Stromal cell of bone marrow (primary cell): ENCODE results near the gene NID1.

Experiments used
- DNase-seq: peaks from one replicate; pipeline ENCODE4 v3.0.0-alpha.2; 2012; ENCODE audit warnings: low read depth

The NID1 gene

DNA sequence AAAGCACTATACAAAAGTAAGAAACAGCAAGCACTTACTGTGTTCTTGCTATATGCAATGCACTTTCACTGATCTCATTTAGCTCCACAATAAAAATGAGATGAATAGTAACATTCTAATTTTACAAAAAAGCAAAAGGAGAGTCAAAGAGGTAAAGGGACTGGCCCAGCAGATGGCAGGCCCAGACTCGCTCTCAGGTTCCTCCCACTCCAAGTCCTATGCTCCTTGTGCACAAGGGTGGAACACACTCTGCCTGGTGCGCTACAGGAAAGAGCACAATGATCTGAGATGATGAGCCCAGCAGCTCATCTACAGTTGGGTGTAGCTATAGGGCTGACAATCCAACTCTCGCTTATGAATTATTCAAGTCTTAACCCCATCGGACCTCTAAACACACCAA lies 104.1 kb downstream of the NID1 start:
- no peak for DNase-seq

DNA sequence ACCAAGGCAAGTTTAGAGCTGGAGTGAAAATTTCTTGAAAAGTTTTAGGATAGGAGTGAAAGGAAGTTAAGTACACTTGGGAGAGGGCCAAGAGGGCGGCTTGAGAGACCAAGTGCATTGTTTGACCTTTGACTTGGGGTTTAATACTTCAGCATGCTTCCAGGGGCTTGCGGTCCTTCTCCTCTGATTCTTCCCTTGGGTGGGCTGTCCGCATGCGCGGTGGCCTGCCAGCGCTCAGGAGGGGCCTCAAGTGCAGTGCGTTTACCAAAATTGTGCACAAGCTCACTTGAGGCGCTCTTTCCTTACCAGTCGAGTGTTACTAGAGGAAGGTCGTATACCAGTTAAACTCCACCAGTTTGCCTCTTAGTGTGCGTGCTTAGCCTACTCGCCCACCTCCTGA lies 106.9 kb downstream of the NID1 start:
- no peak for DNase-seq

DNA sequence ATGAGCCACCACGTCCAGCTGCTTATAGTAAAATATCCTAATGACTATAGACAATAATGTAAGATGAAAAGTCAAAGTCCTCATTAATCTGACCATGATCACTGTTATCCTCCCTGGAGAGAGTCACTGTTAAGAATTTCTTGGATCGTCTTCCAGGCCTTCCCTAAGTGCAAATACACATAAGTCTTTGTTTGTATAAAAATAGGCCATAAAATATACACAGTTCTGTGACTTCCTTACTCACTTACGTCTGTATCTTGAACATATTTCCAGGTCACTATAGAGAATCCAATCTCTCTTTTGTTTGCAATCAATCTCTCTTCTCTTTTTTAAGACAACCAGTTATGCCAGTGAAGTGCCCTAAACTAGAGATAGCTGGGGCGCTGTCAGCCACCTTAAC lies 109.1 kb downstream of the NID1 start:
- DNase-seq = no peak

DNA sequence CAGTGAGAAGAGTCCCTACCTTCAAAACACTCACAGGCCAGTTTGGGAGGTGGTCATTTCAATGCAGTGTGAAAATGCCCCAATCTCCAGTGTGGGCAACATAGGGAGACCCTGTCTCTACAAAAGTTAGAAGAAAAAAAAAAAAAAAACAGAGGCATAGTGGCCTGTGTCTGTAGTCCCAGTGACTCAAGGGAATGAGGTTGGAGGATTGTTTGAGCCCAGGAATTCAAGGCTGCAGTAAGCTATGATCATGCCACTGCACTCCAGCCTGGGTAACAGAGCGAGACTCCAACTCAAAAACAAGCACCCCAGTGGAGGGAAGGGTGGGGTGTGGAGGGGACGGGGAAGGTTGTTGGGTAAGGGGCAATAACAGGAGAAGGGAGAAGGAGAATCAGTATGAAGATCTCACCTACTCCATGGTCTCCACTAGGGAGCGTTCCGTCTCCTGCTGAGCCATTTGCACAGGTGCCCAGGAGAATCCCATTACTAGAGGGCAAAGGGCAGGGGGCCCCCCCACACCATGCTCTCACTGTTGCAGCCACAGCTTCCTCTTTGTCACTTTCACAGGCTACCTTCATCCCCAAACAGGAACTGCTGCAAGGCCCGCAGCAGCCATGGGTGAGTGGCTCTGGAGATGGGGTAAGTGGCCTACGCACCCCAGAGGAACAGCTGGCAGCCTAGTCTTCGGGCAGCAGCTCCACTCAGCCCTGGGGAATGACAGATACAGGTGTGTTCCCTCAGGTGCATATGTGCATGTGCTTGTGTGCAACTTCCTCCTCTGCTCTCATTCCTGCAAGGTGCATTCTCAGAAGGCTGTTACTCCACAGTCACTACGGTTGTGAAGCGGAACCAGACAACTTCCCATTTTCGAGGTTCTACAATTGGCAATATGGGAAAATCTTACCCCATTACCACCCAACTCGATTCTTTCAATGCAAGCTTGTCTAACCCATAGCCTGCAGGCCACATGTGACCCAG lies 110.3 kb downstream of the NID1 start:
- DNase-seq = no peak

DNA sequence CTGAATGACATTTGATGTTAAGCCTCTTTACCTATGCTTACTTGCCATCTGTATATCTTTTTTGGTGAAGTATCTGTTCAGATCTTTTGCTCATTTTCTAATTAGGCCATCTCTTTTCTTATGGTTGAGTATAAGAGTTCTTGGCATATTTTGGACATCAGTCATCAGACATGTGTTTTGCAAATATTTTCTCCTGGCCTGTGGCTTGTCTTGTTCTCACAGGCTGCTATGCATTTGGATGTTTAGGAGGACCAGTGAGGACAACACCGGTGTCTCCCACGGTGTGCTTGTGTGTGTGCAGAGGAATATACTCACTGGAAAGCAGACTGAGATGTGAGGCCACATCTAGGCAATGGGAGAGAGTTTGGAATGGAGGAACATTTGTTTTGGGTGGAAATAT lies 111.1 kb downstream of the NID1 start:
- DNase-seq = peak; percentile 44

DNA sequence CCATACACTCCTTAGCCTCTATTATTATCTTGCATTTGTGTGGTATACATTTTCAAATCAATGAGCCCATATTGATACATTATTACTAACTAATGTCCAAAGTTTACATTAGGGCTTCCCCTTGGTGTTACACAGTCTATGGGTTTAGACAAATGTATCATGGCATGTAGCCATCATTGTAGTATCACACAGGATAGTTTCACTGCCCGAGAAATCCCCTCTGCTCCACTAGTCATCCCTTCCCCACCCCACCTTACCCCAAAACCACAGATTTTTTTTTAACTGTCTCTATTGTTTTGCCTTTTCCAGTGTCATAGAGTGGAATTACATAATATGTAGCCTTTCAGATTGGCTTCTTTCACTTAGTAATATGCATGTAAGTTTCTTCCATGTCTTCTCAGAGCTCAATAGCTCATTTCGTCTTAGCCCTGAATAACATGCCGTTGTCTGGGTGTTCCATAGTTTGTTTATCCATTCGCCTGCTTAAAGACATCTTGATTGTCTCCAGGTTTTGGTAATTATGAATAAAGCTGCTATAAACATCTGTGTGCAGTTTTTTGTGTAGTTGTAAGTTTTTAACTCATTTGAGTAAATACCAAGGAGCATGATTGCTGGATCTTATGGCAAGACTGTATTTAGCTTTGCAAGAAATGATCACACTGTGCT lies 111.8 kb downstream of the NID1 start:
- no peak for DNase-seq

DNA sequence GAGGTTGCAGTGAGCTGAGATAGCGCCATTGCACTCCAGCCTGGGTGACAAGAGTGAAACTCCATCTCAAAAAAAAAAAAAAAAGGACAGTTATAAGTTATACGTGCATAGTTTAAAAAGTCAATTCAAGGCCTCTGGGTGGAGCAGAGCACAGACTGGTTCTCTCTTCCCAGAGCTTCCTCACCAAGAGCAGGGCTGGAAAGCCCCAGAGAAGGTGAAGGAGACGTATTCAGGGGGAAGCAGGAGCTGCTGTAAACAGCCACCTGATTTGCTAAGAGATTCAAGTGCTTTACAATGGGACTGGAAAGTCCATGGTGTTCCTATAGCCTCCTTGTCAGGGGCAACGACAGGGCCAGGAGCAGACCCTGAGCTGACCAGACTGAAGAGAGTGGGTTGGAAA lies 113.2 kb downstream of the NID1 start:
- DNase-seq = no peak

DNA sequence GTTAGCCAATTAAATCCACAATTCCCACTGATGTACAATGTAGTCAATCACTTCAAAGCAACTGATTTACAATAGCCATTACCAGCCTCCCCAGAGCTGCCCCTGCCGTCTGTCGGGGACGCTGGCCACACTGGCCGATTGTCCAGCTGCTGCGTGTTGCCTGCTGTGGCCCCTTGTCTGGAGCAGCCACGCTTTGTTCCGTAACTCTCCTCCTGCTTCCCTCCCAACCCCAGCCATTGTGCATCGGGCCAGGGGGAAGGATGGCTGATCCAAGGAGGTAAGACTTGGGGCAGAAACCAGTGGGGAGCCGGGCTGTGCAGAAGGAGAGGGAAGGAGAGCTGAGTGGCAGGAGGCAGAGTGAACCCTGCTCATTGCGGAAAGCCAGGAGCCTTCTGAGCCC lies 114.6 kb downstream of the NID1 start:
- DNase-seq = no peak

DNA sequence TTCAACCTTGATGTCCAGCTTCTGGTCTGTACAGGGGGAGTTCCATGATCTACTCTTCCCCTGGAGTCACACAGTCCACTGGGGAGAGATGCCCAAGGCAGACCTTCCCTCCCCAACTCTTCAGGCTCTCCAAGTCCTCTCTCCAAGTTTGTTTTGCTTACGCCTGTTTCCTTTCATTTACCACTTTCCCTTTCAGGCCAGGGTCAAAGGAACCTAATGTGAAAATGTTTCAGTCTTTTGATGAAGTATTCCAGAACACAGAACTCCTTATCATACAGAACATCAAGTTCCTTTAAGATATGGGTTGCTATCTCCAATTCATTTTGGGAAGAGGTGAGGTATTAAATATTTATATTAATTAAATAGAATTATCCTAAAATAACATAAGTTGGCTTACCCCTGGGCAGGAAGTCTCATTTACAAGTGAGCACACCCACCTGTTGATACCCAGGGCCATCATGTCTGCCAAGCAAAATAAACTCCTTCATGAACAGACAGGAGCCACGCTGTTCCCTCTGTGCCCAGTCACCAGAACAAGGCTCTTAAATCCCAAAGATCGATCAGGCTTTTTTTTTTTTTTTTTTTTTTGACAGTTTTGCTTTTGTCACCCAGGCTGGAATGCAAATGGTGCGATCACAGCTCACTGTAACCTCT lies 116.0 kb downstream of the NID1 start:
- no peak for DNase-seq

DNA sequence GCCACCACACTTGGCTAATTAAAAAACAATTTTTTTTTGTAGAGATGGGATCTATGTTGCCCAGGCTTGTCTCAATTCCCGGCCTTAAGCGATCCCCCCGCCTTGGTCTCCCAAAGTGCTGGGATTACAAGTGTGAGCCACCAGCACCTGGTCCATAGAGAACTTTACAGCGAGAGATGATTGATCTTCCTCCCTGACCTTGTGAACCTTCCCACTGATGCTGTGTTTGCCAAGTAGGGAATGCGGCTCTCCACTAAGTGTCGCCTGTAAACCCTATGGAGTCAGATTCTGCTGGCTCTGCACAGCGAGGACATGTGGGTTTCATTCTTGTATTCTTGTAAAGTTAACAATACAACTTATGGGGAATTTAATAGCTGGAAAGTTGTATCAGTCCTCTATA lies 116.9 kb downstream of the NID1 start:
- no peak for DNase-seq

DNA sequence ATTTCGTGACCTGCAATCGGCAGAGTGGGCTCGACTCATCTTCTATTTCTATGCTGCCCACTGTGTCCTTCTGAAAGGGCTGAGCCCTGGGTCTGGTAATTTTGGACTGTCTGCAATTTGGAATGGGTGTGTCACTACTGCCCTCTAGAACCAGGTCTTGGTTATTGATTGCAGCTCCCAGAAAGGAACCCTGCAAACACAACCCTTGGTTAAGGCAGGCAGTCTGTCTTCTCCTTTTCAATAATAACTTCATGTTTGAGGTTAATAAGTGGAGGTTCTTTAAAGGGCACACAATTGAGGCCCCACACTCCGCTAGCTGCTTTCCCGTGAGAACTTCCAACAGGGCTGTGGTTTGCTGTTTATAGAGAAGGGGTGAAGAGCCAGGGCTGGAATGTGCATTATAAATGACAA lies 118.3 kb downstream of the NID1 start:
- DNase-seq = no peak

DNA sequence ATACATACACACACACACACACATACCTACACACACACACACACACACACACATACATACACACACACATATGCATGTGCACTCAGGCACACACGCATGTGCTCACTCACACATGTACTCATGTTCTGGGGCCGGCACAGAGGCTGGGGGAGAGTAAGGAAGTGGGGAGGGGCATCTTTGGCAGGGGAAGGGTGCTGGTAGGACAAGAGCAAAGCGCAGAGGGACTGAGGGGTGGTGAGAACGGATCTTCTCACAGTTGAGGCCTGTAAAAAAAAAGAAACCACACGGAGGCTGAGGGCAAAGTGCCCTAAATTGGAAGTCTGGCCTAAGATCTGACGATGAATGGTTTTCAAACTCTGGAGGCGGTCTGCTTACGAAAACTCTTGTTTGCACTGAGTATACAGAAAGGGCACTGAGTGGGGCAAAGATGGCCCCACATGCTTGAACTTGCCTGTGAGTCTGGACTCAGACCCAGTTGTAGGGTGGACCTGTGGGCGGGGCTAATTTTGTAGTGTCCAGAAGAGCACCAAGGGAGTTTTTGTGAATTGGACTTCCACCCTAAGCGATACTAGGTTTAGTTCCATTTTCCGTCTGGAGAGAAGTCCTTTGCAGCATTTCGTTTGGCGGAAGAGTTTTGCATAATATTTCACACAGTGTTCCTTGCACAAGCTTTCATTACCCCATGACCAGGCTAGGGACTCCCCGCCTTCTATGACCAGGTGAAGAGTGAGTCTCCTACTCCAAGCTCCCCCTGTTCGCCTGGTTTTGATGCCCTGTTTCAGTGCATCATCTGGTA lies 118.9 kb downstream of the NID1 start:
- no peak for DNase-seq

DNA sequence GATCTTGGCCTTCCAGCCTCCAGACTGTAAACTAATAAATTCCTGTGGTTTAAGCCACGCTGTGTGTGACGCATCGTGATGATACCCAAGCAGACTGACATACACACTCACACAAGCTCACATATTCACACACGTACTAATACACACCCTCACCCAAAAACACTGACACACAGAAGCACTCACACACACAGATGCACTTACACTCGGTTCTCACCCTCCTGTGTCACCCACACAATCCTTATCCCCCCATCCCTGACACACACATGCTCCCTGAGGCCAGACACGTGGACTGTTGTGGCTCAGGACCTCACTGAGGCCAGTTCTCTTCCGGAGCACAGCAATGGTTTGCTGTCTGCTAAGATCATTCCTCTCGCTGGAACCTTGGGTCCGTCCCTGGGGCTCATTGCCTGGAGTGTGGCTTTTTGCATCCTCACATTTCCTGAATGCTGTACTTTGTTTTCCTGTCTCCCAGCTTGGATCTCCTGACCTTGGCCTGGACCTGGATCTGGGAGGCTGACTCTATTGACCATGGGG lies 121.2 kb downstream of the NID1 start:
- DNase-seq = peak; percentile 60

DNA sequence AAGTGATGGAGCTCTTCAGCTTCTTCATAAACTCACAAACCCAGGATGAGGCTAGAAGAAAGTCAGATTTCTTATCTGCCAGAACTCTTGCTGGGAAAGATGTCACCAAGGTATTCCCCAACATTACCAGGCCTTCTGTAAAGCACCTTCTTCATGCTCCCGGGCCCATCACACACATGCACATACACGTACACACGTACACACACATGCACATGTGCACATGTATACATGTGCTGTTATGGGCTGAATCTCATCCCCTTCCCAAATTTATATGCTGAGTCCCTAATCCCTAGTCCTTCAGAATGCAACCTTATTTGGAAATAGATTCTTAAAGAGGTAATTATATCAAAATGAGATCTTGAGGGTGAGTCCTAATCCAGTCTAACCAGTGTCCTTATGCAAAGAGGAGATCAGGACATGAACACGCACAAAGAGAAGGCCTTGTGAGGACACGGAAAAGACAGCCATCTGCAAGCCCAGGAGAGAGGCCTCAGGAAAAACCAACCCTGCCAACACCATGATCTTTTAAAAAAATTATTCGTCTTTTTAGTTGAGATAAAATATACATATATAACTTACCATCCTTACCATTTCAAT lies 121.8 kb downstream of the NID1 start:
- no peak for DNase-seq

DNA sequence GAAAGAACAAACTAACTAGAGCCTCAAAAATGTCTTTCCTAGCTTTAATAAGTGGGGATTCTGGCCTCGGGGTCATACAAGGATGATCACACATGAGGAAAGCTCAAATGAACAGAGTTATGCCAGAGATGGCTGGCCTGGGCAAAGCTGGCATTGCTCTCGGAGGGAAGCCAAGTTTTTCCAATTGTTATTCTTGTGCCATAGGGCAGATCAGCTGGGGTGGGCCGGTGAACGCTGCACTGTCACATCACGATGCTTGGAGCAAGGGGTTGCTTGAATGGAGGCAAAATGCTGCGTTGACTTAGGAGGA lies 122.3 kb downstream of the NID1 start:
- DNase-seq = no peak

DNA sequence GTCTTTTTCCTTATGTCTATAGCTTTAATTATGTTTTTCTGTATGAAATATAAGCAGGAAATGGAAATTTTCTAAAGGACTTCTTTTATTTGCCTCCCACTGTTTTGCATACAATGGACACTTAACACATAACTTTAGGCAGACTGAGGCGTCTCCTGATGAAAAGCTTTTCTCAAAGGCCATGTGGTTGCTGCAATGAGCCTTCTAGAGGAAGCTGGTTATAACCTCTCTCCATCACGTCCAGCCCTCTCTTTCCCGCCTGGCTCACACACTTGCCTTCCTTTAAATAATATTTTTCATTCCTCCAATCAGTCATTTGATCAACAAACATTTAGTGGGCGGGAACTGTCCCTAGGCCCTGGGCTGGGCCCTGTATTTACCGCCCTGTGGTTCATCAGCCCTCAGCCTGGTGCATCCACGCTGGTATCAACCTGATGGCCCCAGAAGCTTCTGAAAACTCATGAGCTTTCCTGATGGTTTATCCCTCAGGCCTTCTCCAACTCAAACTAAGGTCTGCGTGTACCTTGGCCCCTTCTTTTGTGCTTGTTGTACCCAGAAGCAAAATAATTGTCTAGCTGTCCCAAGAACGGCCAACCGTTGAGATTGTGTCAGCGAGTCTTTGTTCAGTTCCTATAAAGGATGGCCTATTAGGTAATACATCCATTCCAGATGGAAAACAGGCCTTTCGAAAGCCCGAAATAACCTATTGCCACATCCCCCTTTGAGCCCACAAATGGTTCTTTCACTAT lies 122.8 kb downstream of the NID1 start:
- no peak for DNase-seq

DNA sequence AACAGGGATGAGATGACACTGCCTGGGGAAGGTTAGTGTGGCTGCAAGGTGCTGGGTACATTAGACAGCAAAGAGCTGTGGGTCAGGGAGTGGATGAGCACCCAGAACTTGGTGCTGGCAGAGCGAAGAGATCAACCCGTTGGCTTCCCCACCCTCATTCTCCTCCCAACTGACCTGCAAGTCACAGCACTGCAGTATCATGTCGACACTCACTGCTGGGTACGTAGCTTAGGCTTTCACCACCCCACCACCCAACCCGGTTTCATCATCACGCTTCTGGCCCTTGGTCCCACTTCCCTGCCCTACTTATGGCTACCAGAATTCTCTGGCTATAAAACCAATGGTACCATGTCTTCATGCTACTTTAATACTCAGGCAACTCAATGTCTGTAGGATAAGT lies 124.6 kb downstream of the NID1 start:
- no peak for DNase-seq

DNA sequence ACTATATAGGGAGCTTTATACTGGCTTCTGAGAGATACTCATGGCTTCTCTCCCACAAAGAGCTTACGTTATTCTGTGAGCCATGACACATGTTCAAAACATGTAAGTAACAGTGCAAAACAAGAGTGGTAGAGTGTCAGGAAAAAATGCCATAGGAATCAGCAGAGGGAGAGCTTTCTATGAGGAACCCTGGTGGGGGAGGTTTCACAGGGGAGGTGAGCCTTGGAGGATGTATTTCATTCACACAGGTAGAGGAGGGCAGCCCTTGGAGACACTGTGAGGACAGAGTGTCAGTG lies 125.5 kb downstream of the NID1 start:
- no peak for DNase-seq

DNA sequence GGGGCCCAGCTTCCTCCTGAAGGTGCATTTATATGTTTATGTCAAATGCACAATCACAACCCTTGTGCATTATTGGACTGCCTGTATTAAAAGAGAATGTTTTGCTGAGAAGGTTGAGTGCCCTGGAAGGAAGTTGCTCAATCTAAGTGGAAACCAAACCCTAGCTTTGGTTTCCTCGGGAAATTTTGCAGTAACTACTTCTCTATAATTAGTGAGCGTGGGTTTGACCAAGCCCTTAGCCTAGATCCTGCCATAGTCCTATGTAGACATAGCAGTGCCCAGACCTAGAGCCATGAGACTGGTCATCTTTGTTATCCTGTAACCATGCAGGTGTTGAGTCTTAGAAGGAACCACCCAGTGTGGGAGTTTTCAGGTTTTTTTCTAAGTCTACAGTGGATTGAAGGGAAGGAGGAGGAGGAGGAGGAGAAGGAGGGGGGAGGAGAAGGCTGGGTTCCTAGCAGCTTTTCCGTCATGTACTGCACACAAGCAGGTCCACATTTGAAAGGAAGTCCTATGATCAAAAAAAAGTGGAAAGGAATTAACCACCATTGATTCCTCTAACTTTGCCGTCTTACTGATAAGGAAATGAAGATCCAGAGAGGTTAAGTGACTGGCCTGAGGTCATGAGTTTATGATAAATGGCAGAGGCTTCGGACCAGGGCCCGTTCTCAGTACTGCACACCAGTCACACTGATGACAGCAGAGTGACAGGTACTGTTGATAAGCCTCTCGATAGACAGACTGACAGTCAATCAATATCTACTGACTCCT lies 126.0 kb downstream of the NID1 start:
- DNase-seq = no peak

DNA sequence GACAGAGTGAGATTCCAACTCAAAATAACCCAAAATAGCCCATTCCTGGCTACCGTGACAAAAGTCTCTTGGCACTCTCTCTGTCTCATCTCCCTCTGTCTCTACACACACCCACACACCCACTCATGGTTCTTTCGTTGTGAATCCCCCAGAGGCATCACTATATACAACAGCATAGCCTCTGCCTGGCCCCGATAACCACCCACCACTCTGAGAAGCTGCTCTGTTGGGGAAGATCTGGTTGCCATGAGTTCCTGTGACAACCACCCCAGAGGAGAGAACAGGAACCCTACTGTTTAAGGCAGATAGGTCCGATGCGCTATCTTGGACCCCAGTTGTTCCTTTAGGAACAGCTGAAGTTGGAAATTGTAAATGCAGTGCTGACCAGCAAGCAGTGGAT lies 127.8 kb downstream of the NID1 start:
- no peak for DNase-seq
